ENCODE results near the gene TRIM23.
"Not testable (repeated sequence)": the region's sequence is repeated elsewhere in the genome, so short reads cannot be mapped to it uniquely, and the experiment has no call there.

The TRIM23 gene

DNA sequence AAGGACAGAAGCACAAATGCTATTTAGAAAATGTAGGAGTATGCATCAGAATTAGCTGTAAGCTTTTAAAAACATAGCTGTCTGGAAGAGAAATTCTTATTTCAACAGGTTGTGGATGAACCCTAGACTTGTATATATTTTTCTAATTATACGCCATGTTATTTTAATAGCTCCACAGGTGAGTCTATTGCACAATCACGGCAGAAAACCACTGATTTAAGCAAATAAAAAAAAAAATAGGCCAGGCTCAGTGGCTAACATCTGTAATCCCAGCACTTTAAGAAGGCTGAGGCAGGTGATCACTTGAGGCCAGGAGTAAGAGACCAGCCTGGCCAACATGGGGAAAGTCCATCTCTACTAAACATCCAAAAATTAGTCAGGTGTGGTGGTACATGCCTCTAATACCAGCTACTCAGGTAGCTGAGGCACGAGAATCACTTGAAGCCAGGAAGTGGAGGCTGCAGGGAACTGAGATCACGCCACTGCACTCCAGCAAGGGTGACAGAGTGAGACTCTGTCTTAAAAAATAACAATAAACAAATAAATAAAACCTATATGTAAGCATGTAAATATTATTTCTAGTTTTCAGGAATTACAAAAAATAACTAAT lies 11.7 kb downstream of the TRIM23 start:
- no peak for ATAC-seq

DNA sequence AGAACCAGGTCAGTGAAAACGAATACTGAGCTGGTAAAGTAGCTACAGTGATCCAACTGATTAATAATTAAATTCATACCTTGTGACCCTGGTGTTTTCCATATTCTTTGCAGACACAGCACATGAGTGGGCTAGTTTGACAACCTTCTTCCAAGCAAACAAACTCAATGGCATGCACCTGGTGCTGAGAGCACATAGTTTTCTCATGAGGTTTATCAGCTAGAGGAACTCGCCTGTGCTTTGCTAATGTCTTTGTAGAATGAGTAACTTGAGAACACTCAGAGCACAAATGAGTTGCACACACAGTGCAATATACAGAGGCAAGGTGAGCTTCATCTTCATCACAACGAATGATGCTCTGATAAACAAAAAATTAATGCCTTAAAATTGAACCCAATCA lies 12.6 kb downstream of the TRIM23 start:
- TF ChIP-seq OSR1 (CRISPR knock-in tag; IDR thresholded peaks at IDR 0.05) = no peak
- TF ChIP-seq, protein P1, sequence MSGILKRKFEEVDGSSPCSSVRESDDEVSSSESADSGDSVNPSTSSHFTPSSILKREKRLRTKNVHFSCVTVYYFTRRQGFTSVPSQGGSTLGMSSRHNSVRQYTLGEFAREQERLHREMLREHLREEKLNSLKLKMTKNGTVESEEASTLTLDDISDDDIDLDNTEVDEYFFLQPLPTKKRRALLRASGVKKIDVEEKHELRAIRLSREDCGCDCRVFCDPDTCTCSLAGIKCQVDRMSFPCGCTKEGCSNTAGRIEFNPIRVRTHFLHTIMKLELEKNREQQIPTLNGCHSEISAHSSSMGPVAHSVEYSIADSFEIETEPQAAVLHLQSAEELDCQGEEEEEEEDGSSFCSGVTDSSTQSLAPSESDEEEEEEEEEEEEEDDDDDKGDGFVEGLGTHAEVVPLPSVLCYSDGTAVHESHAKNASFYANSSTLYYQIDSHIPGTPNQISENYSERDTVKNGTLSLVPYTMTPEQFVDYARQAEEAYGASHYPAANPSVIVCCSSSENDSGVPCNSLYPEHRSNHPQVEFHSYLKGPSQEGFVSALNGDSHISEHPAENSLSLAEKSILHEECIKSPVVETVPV (CRISPR knock-in tag; IDR thresholded peaks at IDR 0.05) = no peak
- no peak for TF ChIP-seq BACH2 (CRISPR knock-in tag; IDR thresholded peaks at IDR 0.05; ENCODE audit: borderline replicate concordance)
- no peak for TF ChIP-seq TCF4 (CRISPR knock-in tag; IDR thresholded peaks at IDR 0.05; ENCODE audit: borderline replicate concordance)
- ATAC-seq = no peak

More for the DNA sequence above, 11.7 kb downstream of the TRIM23 start:
- TF ChIP-seq ZC3H10 (CRISPR knock-in tag; IDR thresholded peaks at IDR 0.05) (no peak), GLIS3 (CRISPR knock-in tag; IDR thresholded peaks at IDR 0.05) (no peak), RARB (CRISPR knock-in tag; IDR thresholded peaks at IDR 0.05) (no peak), ZNF565 (CRISPR knock-in tag; conservative IDR thresholded peaks at IDR 0.05; ENCODE audit: low read depth) (no peak), TCF4 (CRISPR knock-in tag; IDR thresholded peaks at IDR 0.05; ENCODE audit: borderline replicate concordance) (no peak), PATZ1 (CRISPR knock-in tag; IDR thresholded peaks at IDR 0.05; ENCODE audit: borderline replicate concordance) (no peak), BACH2 (CRISPR knock-in tag; IDR thresholded peaks at IDR 0.05; ENCODE audit: borderline replicate concordance) (no peak), PPARA (CRISPR knock-in tag; IDR thresholded peaks at IDR 0.05; ENCODE audit: borderline replicate concordance) (no peak), ESRRG (CRISPR knock-in tag; IDR thresholded peaks at IDR 0.05) (no peak), ZNF70 (CRISPR knock-in tag; IDR thresholded peaks at IDR 0.05) (no peak), OSR1 (CRISPR knock-in tag; IDR thresholded peaks at IDR 0.05) (no peak), ZFP30 (CRISPR knock-in tag; IDR thresholded peaks at IDR 0.05) (no peak), CREB5 (CRISPR knock-in tag; IDR thresholded peaks at IDR 0.05; ENCODE audit: low read depth) (no peak), ZNF8 (CRISPR knock-in tag; IDR thresholded peaks at IDR 0.05) (no peak), CSDC2 (CRISPR knock-in tag; IDR thresholded peaks at IDR 0.05) (no peak), TOX (CRISPR knock-in tag; IDR thresholded peaks at IDR 0.05; ENCODE audit: borderline replicate concordance) (no peak), SNAI2 (CRISPR knock-in tag; IDR thresholded peaks at IDR 0.05) (no peak), ARNTL (CRISPR knock-in tag; IDR thresholded peaks at IDR 0.05; ENCODE audit: borderline replicate concordance, low read depth) (no peak)
- TF ChIP-seq, protein P1 (CRISPR knock-in tag; IDR thresholded peaks at IDR 0.05) = no peak
- TF ChIP-seq, protein P2, sequence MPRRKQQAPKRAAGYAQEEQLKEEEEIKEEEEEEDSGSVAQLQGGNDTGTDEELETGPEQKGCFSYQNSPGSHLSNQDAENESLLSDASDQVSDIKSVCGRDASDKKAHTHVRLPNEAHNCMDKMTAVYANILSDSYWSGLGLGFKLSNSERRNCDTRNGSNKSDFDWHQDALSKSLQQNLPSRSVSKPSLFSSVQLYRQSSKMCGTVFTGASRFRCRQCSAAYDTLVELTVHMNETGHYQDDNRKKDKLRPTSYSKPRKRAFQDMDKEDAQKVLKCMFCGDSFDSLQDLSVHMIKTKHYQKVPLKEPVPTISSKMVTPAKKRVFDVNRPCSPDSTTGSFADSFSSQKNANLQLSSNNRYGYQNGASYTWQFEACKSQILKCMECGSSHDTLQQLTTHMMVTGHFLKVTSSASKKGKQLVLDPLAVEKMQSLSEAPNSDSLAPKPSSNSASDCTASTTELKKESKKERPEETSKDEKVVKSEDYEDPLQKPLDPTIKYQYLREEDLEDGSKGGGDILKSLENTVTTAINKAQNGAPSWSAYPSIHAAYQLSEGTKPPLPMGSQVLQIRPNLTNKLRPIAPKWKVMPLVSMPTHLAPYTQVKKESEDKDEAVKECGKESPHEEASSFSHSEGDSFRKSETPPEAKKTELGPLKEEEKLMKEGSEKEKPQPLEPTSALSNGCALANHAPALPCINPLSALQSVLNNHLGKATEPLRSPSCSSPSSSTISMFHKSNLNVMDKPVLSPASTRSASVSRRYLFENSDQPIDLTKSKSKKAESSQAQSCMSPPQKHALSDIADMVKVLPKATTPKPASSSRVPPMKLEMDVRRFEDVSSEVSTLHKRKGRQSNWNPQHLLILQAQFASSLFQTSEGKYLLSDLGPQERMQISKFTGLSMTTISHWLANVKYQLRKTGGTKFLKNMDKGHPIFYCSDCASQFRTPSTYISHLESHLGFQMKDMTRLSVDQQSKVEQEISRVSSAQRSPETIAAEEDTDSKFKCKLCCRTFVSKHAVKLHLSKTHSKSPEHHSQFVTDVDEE (CRISPR knock-in tag; IDR thresholded peaks at IDR 0.05) = no peak

- ATAC-seq = not testable (repeated sequence)
These were observed 22.4 kb downstream of the TRIM23 start for GRCh38 chr5:65601761-65602160.
